LNCaP clone FGC (cell line): Measurements from ENCODE around the gene XYLT1.

ENCODE experiments used
- DNase-seq: peaks from one replicate; pipeline ENCODE4 v3.0.0-alpha.2; 2011; ENCODE audit warnings: low read depth
- H3K4me3 ChIP-seq: 2 replicates; pipeline ENCODE4 v1.5.1; 2011; ENCODE audit warnings: mild to moderate bottlenecking, low read depth, low read length, control low read depth
- CTCF ChIP-seq: IDR thresholded peaks from 2 replicates; pipeline ENCODE4 v1.5.1; 2012; ENCODE audit warnings: mild to moderate bottlenecking; ENCODE audit not compliant: control insufficient read depth, insufficient read depth; ENCODE audit errors: extremely low read depth

Gene XYLT1

GRCh38 chr16:17289050-17289449 is 181.7 kb downstream of the XYLT1 start:
- TF ChIP-seq CTCF = no peak

GRCh38 chr16:17287166-17287800 is 183.5 kb downstream of the XYLT1 start:
- TF ChIP-seq CTCF = no peak
- no peak overlapping the region for H3K4me3 ChIP-seq
- no peak for DNase-seq

More at GRCh38 chr16:17289050-17289449, 181.7 kb downstream of the XYLT1 start:
- no peak overlapping the region for H3K4me3 ChIP-seq
- DNase-seq = no peak

- no peak for DNase-seq
- no peak for TF ChIP-seq CTCF
These were observed 184.3 kb downstream of the XYLT1 start for GRCh38 chr16:17286443-17286842.

GRCh38 chr16:17283016-17283415 is 187.7 kb downstream of the XYLT1 start:
- DNase-seq = no peak
- H3K4me3 ChIP-seq = no peak overlapping the region
- no peak for TF ChIP-seq CTCF

More at GRCh38 chr16:17286443-17286842, 184.3 kb downstream of the XYLT1 start:
- H3K4me3 ChIP-seq = no peak overlapping the region

- no peak for DNase-seq
- no peak for TF ChIP-seq CTCF
- no peak overlapping the region for H3K4me3 ChIP-seq
These were observed 188.5 kb downstream of the XYLT1 start for GRCh38 chr16:17282247-17282646.

DNA sequence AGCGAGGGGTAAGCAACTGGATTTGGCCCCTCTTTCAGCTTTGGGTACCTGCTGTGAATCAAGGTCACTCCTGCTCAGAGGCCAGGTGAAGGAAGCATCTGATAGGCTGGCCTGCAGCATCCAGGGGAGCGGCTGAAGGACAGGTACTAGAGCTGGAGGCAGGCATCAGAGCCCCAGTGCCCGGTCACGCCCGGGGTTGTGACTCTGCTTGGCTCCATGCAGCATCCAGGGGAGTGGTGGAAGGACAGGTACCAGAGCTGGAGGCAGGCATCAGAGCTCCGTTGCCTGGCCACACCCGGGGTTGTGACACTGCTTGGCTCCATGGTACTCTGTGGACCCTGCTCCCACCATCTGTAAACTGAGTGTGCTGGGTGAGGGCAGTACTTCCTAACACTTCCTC is 189.7 kb downstream of the XYLT1 start:
- H3K4me3 ChIP-seq = no peak overlapping the region
- TF ChIP-seq CTCF = no peak
- DNase-seq = no peak

GRCh38 chr16:17278988-17279387 is 191.8 kb downstream of the XYLT1 start:
- DNase-seq = no peak

More at GRCh38 chr16:17278988-17279387, 191.8 kb downstream of the XYLT1 start:
- TF ChIP-seq CTCF = no peak
- H3K4me3 ChIP-seq = no peak overlapping the region
